Glutamatergic neuron (in vitro differentiated cells): ENCODE measurements around the gene RNF220. TPM values are rescaled to one million over a fixed set of nuclear protein-coding genes. Genes with fewer than 3 reads are reported as not detected.

ENCODE experiments used
- DNase-seq: peaks from one replicate; pipeline ENCODE4 v3.0.0; 2022
- H3K27ac Mint-ChIP-seq: one replicate; pipeline ENCODE4 v1.8.0; 2020; ENCODE audit warnings: mild to moderate bottlenecking, mixed read lengths, inconsistent platforms; ENCODE audit not compliant: unreplicated experiment
- H3K27me3 Mint-ChIP-seq: one replicate; pipeline ENCODE4 v1.8.0; 2020; ENCODE audit warnings: mild to moderate bottlenecking, moderate library complexity, mixed read lengths, inconsistent platforms; ENCODE audit not compliant: unreplicated experiment
- H3K36me3 Mint-ChIP-seq: one replicate; pipeline ENCODE4 v1.8.0; 2020; ENCODE audit warnings: mild to moderate bottlenecking, mixed read lengths, inconsistent platforms; ENCODE audit not compliant: unreplicated experiment
- H3K4me1 Mint-ChIP-seq: one replicate; pipeline ENCODE4 v1.8.0; 2020; ENCODE audit warnings: mild to moderate bottlenecking, low read depth, mixed read lengths, inconsistent platforms; ENCODE audit not compliant: unreplicated experiment
- H3K4me3 Mint-ChIP-seq: one replicate; pipeline ENCODE4 v1.8.0; 2020; ENCODE audit warnings: mild to moderate bottlenecking, mixed read lengths, inconsistent platforms; ENCODE audit not compliant: unreplicated experiment
- H3K9me3 Mint-ChIP-seq: one replicate; pipeline ENCODE4 v1.8.0; 2020; ENCODE audit warnings: mild to moderate bottlenecking, moderate library complexity, mixed read lengths, inconsistent platforms; ENCODE audit not compliant: unreplicated experiment
- total RNA-seq: library from RNA; stranded (reverse); fragmentation: NEBNext Ultra II Directional; extraction: Animal tissue kit (Norgen Biotek cat#: 25700); gene quantifications from one replicate; pipeline ENCODE4 v1.2.1, GENCODE V29; 2021; ENCODE audit not compliant: unreplicated experiment
- TF ChIP-seq, protein P1 (sequence below): fragments of 200-600 bp; sonication (generic); IDR thresholded peaks from one replicate; pipeline ENCODE4 v1.5.0; 2021; ENCODE audit not compliant: partially characterized antibody, unreplicated experiment

Gene RNF220
- total RNA-seq, 1 donor from 2014 or later, result 99.4 TPM

DNA sequence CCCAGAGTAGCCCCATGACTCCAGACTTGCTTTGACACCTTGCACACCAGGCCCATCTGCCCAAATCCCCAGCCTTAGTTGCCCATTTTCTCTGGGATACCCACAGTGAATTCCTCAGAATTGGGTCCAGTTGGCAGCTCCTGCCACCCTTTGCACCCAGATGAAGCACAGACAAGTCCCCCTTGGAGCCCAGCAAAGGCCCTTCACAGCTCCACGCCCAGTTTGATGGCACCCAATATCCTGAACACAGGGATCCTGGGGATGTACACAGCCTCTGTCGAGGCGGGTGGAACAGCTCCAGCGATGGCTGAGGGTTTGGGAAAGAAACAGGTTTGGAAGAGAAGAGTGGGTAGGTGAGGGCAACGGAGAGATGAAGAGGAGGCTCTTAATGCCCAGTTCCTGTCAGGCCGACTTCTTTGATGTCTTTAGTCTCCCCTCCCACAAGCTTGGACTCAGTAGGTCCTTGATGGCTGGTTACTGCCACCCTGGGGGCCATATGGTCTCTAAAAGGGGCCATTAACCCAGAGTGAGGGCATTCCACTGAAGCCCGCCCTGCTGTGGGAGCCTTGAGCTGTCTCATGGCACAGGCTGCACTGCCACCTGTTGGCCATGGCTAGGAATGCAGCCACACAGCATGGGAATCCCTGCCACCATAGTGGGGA, 247.5 kb downstream of the RNF220 start:
- TF ChIP-seq, protein P1, sequence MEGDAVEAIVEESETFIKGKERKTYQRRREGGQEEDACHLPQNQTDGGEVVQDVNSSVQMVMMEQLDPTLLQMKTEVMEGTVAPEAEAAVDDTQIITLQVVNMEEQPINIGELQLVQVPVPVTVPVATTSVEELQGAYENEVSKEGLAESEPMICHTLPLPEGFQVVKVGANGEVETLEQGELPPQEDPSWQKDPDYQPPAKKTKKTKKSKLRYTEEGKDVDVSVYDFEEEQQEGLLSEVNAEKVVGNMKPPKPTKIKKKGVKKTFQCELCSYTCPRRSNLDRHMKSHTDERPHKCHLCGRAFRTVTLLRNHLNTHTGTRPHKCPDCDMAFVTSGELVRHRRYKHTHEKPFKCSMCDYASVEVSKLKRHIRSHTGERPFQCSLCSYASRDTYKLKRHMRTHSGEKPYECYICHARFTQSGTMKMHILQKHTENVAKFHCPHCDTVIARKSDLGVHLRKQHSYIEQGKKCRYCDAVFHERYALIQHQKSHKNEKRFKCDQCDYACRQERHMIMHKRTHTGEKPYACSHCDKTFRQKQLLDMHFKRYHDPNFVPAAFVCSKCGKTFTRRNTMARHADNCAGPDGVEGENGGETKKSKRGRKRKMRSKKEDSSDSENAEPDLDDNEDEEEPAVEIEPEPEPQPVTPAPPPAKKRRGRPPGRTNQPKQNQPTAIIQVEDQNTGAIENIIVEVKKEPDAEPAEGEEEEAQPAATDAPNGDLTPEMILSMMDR, result peak; percentile 92
- peak; percentile 92 for DNase-seq
- Mint-ChIP-seq H3K27ac (no peak overlapping the region), H3K4me3 (no peak overlapping the region), H3K4me1 (peaks cover 16% of the 10 kb centered on the region), H3K9me3 (peaks cover 9% of the 10 kb centered on the region), H3K36me3 (peaks cover 6% of the 10 kb centered on the region), H3K27me3 (peaks cover 7% of the 10 kb centered on the region)

DNA sequence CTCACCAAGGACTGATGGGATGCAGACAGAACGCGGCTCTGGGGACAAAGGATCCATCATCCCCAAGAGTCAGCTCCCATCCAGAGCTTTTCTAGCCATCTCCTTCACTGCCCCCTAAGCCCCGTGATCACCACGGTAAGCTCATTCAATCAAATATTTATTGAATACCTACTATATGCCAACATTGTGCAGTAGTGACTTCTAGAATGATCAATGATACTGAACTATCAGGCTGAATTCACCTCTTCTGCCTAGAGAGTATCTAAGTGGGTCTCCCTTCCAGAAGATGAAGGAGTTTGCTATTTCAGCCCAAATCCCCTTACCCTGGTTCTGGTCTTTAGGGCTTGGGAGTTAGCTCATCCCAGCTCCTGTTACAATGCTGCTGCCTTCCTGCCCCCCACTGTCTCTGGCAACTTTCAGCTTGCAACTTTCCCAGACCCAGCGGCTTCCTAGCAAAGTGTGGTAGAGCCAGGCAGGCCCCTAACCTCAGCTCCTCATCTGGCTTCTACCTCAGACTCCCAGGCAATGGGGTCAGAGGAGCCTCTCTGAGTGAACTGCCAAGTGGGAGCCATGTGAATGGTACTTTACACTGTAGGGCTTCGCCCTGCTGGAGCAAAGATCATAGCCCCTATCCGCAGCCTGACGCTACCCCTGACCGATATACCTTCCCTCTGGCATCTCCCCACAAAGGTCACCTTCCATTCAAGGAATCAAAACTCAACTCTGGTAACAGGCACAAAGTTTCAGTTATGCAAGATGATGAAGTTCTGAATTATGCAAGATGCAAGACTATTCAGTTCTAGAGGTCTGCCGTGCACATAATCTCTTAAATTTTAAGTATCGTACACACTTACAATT, 248.3 kb downstream of the RNF220 start:
- no peak overlapping the region for H3K27ac Mint-ChIP-seq

DNA sequence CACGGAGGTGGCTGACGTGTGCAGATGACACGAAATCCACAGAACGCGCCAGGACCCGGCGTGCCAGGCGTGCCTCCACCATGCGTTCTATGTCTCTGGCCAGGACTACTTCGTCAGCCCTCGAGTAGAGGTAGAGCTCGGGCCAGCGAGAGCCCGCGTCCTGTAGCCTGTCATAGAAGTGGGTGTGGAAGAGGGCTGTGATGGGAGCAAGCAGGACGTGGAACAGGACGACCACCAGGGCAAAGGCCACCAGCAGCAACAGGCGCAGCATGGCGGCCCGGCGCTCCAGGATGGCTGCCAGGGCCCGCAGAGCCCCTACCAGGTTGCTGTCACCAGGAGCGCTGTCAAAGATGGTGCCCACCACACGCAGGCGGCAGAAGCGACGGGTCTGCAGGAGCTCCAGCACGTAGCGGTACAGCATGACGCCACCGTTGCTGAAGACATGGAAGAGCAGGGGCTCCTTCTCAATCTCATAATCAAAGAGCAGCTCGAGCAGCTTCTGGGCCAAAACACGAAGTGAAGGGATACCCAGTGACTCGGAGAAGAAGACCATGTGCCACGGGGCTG, 249.6 kb downstream of the RNF220 start:
- Mint-ChIP-seq H3K27me3 (peaks cover 5% of the 10 kb centered on the region), H3K4me1 (peaks cover 10% of the 10 kb centered on the region), H3K9me3 (peaks cover 3% of the 10 kb centered on the region), H3K27ac (no peak overlapping the region), H3K4me3 (no peak overlapping the region), H3K36me3 (no peaks in the 10 kb centered on the region)
- no peak for DNase-seq
- TF ChIP-seq, protein P1, result no peak

More for the DNA sequence above, 248.3 kb downstream of the RNF220 start:
- TF ChIP-seq, protein P1, result peak; percentile 50
- H3K36me3 Mint-ChIP-seq, result no peaks in the 10 kb centered on the region
- no peak overlapping the region for H3K4me3 Mint-ChIP-seq
- no peak for DNase-seq
- peaks cover 6% of the 10 kb centered on the region for H3K9me3 Mint-ChIP-seq
- peaks cover 5% of the 10 kb centered on the region for H3K27me3 Mint-ChIP-seq
- H3K4me1 Mint-ChIP-seq, result peaks cover 15% of the 10 kb centered on the region

DNA sequence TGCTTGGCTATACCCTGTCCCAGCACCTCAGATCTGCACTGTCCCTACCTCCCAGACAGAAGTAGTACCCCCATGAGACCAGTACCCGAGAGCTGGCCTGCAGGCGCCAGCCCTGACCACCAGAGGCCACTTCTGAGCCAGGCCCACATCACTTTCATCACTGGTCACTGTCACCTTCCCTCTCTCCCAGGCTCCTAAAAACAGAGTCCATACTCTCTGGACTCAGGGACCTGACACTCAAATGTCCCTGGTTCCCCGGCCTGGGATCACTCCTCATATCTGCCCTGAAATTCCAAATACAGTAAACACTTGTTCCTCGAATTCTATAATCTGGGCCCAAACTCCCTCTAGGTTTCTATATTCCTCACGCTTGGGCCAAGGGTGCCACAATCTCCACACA, 250.6 kb downstream of the RNF220 start:
- TF ChIP-seq, protein P1, result peak; percentile 70
- peaks cover 6% of the 10 kb centered on the region for H3K4me1 Mint-ChIP-seq
- DNase-seq, result peak; percentile 67
- H3K9me3 Mint-ChIP-seq, result peaks cover 3% of the 10 kb centered on the region
- H3K27ac Mint-ChIP-seq, result no peak overlapping the region
- no peaks in the 10 kb centered on the region for H3K36me3 Mint-ChIP-seq
- H3K4me3 Mint-ChIP-seq, result no peak overlapping the region
- peaks cover 5% of the 10 kb centered on the region for H3K27me3 Mint-ChIP-seq
